ENCODE data around the gene RNF166. TPM values are rescaled to one million over a fixed set of nuclear protein-coding genes. Genes with fewer than 3 reads are reported as not detected.

Gene RNF166
- total and polyA plus RNA-seq, 2 of the 13 experiments (the other 11 are each of a cell fraction or from before 2014, with no cell fraction given), result 21.4 to 23.0 TPM

DNA sequence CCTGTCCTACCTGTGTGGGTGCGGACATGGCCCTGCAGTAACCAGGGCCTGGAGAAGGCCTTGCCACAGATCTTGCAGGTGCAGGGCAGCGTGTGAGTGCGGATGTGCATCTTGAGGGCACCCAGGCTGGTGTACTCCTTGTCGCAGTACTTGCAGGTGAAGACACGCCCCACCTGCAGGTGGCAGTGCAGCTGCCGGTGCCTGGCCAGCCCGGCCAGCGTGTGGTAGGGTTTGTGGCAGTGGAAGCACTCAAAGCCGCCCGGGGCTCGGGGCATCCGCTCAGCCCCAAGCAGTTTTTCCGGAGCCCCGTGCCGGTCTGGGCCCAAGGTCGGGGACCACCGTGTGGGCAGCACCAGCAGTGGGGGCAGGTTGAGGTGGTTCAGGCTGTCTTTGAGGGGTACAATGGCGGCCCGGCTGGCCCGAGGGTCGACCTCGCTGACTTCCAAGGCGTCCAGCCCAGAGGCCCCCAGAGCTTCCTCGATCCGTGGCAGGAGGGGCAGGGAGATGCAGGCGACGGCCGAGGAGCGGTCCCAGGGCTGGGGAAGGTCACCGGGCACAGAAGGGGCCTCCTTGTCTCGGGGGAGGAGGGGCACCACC lies 25.0 kb downstream of the RNF166 start (continued):
- TF ChIP-seq, protein P1, sequence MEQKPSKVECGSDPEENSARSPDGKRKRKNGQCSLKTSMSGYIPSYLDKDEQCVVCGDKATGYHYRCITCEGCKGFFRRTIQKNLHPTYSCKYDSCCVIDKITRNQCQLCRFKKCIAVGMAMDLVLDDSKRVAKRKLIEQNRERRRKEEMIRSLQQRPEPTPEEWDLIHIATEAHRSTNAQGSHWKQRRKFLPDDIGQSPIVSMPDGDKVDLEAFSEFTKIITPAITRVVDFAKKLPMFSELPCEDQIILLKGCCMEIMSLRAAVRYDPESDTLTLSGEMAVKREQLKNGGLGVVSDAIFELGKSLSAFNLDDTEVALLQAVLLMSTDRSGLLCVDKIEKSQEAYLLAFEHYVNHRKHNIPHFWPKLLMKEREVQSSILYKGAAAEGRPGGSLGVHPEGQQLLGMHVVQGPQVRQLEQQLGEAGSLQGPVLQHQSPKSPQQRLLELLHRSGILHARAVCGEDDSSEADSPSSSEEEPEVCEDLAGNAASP (CRISPR knock-in tag; IDR thresholded peaks at IDR 0.05; ENCODE audit: borderline replicate concordance), result 0 out of 2 replicates have a peak, but pooled peaks have one; percentile 11
- TF ChIP-seq ZNF589 (CRISPR knock-in tag; conservative IDR thresholded peaks at IDR 0.05) (no peak), ASH2L (IDR thresholded peaks at IDR 0.05; ENCODE audit: insufficient read length, low read depth, low read length) (no peak), ZFP90 (CRISPR knock-in tag; IDR thresholded peaks at IDR 0.05; ENCODE audit: borderline replicate concordance) (no peak), ZNF766 (CRISPR knock-in tag; IDR thresholded peaks at IDR 0.05; ENCODE audit: borderline replicate concordance) (no peak), ZNF780A (CRISPR knock-in tag; IDR thresholded peaks at IDR 0.05) (no peak), ZNF530 (CRISPR knock-in tag; IDR thresholded peaks at IDR 0.05; ENCODE audit: low read depth) (no peak), ZNF652 (CRISPR knock-in tag; IDR thresholded peaks at IDR 0.05; ENCODE audit: borderline replicate concordance, low read depth) (no peak), ZNF761 (CRISPR knock-in tag; conservative IDR thresholded peaks at IDR 0.05) (no peak), TRIM24 (CRISPR knock-in tag; IDR thresholded peaks at IDR 0.05) (0 out of 2 replicates have a peak, but pooled peaks have one; percentile 55), SCMH1 (CRISPR knock-in tag; IDR thresholded peaks at IDR 0.05; ENCODE audit: borderline replicate concordance) (no peak), NFE2L1 (CRISPR knock-in tag; IDR thresholded peaks at IDR 0.05; ENCODE audit: borderline replicate concordance) (no peak), ATAD3A (CRISPR knock-in tag; IDR thresholded peaks at IDR 0.05) (no peak), ZNF839 (CRISPR knock-in tag; IDR thresholded peaks at IDR 0.05; ENCODE audit: borderline replicate concordance) (no peak)
- TF ChIP-seq, protein P2, sequence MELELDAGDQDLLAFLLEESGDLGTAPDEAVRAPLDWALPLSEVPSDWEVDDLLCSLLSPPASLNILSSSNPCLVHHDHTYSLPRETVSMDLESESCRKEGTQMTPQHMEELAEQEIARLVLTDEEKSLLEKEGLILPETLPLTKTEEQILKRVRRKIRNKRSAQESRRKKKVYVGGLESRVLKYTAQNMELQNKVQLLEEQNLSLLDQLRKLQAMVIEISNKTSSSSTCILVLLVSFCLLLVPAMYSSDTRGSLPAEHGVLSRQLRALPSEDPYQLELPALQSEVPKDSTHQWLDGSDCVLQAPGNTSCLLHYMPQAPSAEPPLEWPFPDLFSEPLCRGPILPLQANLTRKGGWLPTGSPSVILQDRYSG (CRISPR knock-in tag; IDR thresholded peaks at IDR 0.05), result no peak
- TF ChIP-seq, protein P3, sequence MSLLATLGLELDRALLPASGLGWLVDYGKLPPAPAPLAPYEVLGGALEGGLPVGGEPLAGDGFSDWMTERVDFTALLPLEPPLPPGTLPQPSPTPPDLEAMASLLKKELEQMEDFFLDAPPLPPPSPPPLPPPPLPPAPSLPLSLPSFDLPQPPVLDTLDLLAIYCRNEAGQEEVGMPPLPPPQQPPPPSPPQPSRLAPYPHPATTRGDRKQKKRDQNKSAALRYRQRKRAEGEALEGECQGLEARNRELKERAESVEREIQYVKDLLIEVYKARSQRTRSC (CRISPR knock-in tag; IDR thresholded peaks at IDR 0.05; ENCODE audit: low read depth), result no peak; the same call in 1 of the 2 replicates
- TF ChIP-seq, protein P4, sequence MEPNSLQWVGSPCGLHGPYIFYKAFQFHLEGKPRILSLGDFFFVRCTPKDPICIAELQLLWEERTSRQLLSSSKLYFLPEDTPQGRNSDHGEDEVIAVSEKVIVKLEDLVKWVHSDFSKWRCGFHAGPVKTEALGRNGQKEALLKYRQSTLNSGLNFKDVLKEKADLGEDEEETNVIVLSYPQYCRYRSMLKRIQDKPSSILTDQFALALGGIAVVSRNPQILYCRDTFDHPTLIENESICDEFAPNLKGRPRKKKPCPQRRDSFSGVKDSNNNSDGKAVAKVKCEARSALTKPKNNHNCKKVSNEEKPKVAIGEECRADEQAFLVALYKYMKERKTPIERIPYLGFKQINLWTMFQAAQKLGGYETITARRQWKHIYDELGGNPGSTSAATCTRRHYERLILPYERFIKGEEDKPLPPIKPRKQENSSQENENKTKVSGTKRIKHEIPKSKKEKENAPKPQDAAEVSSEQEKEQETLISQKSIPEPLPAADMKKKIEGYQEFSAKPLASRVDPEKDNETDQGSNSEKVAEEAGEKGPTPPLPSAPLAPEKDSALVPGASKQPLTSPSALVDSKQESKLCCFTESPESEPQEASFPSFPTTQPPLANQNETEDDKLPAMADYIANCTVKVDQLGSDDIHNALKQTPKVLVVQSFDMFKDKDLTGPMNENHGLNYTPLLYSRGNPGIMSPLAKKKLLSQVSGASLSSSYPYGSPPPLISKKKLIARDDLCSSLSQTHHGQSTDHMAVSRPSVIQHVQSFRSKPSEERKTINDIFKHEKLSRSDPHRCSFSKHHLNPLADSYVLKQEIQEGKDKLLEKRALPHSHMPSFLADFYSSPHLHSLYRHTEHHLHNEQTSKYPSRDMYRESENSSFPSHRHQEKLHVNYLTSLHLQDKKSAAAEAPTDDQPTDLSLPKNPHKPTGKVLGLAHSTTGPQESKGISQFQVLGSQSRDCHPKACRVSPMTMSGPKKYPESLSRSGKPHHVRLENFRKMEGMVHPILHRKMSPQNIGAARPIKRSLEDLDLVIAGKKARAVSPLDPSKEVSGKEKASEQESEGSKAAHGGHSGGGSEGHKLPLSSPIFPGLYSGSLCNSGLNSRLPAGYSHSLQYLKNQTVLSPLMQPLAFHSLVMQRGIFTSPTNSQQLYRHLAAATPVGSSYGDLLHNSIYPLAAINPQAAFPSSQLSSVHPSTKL (CRISPR knock-in tag; IDR thresholded peaks at IDR 0.05), result no peak
- TF ChIP-seq, protein P5, sequence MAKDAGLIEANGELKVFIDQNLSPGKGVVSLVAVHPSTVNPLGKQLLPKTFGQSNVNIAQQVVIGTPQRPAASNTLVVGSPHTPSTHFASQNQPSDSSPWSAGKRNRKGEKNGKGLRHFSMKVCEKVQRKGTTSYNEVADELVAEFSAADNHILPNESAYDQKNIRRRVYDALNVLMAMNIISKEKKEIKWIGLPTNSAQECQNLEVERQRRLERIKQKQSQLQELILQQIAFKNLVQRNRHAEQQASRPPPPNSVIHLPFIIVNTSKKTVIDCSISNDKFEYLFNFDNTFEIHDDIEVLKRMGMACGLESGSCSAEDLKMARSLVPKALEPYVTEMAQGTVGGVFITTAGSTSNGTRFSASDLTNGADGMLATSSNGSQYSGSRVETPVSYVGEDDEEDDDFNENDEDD (CRISPR knock-in tag; IDR thresholded peaks at IDR 0.05; ENCODE audit: borderline replicate concordance), result no peak
